Measurements from ENCODE around the gene IL1RN. TPM values are rescaled to one million over a fixed set of nuclear protein-coding genes. Genes with fewer than 3 reads are reported as not detected.

IL1RN gene
- total RNA-seq (2022; extraction: Qiagen RNA extraction) = 0.16 to 0.37 TPM (median 0.33 TPM) in 5 replicates

DNA sequence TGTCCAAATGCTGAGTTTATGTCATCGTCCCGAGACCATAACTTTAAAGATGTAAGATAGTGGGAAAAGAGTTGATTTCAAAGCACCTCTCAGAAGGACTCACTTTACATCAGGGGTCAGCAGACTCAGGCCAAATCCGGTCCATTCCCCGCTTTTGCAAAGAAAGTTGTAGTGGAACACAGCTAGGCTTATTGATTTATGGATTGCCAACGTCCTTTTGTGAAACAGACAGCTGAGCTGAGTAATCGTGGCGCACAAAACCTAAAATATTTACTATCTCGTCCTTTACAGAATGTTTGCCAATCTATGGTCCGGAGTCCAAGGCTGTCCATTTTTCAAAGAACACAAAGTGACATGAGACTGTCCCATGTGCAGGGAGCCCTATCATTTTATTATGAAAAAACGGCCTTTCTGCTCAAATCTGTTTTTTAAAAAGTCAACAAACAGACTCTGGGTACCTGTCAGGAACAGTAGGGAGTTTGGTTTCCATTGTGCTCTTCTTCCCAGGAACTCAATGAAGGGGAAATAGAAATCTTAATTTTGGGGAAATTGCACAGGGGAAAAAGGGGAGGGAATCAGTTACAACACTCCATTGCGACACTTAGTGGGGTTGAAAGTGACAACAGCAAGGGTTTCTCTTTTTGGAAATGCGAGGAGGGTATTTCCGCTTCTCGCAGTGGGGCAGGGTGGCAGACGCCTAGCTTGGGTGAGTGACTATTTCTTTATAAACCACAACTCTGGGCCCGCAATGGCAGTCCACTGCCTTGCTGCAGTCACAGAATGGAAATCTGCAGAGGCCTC lies at the start of gene IL1RN:
Gene IL1RN (plus strand): TSS at position 754 of the 801 bp plus-strand sequence. CDS start 27 bp downstream, at position 781.

GRCh38 chr2:113173542-113174375 lies 46.4 kb downstream of the IL1RN start, which contains the start of gene PSD4:
PSD4 (plus strand) TSS chr2:113173971; CDS start chr2:113182457, 8,486 bp downstream.

Other genes with a start within 250 kb of the IL1RN start
- gene IL37, start 216.4 kb upstream of the IL1RN start, total RNA-seq (2022; extraction: Qiagen RNA extraction) = not detected in 5 replicates
- gene IL36G, start 149.6 kb upstream of the IL1RN start, total RNA-seq (2022; extraction: Qiagen RNA extraction) = not detected in 5 replicates
- gene IL36A, start 122.1 kb upstream of the IL1RN start, total RNA-seq (2022; extraction: Qiagen RNA extraction) = not detected in 5 replicates
- gene IL36B, start 74.7 kb upstream of the IL1RN start, total RNA-seq (2022; extraction: Qiagen RNA extraction) = 0.11 to 0.14 TPM in 2 of 5 replicates, not detected in the others
- 0.02 to 0.11 TPM (median 0.02 TPM) in 3 of 5 replicates, not detected in the others for gene IL36RN, start 68.4 kb upstream of the IL1RN start, total RNA-seq (2022; extraction: Qiagen RNA extraction)
- gene IL1F10, start 59.6 kb upstream of the IL1RN start, total RNA-seq (2022; extraction: Qiagen RNA extraction) = 0.09 to 0.24 TPM in 2 of 5 replicates, not detected in the others
- gene PSD4, start 46.4 kb downstream of the IL1RN start, total RNA-seq (2022; extraction: Qiagen RNA extraction) = 12.3 to 15.0 TPM (median 13.6 TPM) in 5 replicates
- gene PAX8, start 151.3 kb downstream of the IL1RN start, total RNA-seq (2022; extraction: Qiagen RNA extraction) = 0.51 to 0.98 TPM (median 0.76 TPM) in 5 replicates